Stimulated activated CD8-positive, alpha-beta memory T cell treated with anti-CD3 and anti-CD28 coated beads, Interleukin-12 subunit alpha, Interleukin-12 subunit beta, amount 100 ng/mL, for 4 hours (primary cell): ENCODE measurements around the gene CEBPB.
"Not testable (repeated sequence)": the region's sequence is repeated elsewhere in the genome, so short reads cannot be mapped to it uniquely, and the experiment has no call there.

ENCODE experiments used
- DNase-seq: peaks from one replicate; pipeline ENCODE4 v3.0.0-alpha.2; 2020; ENCODE audit warnings: low read depth

Gene CEBPB

DNA sequence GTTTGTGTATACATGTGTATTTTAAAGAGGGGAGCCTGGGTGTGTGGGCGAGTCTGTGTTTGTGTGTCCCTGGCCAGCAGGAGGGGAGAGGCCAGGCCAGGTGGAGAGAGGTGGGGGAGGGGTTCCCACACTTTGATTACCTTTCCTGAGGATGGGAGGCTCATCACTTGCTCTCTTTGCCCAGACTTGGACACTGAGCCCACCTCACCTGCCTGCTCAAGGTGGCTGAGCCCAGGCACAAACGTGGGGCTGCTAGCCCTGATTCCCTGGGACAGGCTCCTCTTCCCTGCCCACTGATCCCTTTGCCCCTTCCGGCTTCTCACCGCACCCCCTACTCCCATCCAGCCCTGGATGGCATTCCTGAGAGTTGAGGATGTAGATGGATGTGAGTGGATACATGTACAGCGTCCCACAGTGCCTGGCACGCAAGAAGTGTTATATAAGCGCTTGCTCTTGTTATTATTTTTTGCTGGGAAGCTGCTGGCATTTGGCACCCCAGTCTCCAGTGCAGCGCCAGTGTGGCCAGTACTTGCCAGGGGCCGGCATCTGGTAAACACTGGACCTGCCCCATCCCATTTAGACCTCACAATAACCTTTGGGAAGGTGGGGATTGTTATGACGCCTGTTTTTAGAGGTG, 2.7 kb downstream of the CEBPB start:
- DNase-seq, result no peak

DNA sequence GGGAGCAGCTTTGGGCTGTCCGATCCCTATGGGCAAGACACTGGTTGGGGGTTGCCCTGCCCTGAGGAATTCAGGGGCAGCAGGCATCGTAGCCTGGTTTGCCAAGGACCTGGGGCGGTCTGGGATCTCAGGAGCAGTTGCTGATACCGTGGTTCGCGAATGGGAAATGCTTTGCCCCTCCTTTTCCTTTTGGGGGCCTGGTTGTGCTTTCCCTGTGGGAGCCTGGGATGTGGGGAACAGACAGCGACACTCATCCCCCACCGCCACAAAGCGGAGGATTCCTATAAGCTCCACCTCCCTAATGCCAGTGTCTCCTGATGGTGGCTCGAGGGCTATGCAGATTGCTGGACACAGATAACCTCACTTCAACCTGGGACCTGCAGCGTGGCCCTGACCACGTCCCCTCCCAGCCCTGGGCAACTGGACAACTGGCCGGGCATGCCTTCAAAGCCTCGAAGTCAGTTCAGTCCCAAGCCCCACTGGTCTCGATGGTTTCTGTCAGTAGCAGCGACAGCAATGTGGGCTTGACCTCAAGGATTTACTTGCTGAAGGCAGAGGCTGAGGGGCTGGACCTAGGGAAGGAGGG, 3.3 kb downstream of the CEBPB start:
- no peak for DNase-seq

DNA sequence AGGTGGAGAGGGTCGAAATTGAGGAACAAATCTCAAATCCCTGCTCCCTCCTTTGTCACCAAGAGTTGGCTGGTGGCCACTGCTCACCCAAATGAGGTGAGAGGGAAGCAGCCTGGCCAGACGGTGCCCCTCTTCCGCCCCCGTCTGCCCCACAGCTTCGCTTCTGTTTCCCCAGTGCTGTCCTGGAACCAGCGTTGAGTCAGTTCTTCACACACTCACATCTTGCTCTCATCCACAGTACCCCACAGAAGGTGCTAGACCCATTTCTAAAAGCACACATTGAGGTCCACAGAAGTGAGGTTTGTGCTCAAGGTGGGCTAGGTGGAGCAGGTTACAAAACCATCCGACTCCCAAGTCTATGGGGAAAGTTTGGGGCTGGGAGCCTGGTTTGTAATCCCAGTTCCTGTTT, 3.8 kb downstream of the CEBPB start:
- DNase-seq, result no peak

DNA sequence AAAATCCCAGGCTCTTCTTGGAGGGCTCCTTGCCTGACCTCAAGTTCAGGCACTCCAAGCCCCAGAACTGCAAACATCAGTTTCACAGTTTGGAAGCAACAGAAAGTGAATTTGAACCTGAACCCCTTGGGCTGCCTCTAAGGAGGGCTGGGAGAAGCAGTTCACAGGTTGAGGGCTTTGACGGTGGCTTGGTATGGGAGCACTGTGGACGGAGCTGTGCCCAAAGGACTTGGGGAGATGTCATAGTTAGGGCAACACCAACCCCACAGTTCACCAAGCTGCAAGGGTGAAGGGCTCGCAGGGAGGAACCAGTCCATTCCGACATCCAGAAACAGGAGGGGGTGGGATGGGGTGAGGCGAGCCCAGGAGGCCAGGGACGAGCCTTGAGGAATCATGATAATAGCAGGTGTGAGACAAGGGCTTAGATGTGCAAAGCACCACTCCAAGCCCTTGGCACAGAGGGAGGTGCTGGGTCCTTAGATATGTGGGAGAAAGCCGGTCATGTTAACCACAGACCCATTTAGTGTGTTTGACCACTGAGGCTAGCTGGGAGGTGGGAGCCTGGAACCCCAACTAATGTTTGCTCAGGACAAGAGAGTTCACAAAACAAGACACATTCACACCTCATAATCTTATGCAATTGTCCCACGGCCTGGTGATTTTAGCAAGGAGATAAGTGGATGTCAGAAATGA, 4.3 kb downstream of the CEBPB start:
- no peak for DNase-seq

DNA sequence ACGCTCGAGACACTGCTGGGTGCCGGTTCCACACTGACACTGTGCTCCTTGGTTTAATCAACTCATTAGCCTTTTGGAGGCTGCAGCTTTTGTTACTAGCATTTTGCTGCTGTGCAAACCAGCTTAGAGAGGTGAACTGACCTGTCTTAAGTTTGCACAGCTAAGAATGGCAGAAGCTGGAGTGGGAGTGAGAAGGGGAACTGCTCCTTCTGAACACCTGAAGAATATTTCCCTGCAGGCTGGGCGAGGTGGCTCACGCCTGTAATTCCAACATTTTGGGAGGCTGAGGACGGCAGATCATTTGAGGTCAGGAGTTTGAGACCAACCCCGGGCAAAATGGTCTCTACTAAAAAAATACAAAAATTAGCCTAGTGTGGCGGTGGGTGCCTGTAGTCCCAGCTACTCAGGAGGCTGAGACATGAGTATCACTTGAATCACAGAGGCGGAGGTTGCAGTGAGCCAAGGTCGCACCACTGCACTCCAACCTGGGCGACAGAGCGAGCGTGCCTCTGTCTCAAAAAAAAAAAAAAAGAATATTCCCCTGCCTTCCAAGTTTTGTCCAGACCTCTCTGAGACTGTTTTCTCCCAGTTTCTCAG, 5.0 kb downstream of the CEBPB start:
- DNase-seq, result no peak

DNA sequence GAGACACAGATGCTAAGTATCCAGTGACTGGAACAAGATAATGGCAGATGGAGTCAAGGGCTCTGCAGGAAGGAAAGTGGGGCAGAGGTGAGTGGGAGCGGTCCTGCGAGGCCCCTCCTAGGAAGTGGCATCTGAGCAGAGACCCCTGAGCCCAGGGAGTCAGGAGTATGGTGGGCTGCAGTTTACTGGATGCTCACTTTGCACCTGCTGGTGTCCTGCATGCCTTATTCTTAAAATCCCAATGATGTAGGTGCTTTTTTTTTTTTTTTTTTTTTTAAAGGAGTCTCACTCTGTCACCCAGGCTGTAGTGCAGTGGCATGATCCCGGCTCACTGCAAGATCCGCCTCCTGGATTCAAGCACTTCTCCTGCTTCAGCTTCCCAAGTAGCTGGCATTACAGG, 5.6 kb downstream of the CEBPB start:
- DNase-seq, result no peak

DNA sequence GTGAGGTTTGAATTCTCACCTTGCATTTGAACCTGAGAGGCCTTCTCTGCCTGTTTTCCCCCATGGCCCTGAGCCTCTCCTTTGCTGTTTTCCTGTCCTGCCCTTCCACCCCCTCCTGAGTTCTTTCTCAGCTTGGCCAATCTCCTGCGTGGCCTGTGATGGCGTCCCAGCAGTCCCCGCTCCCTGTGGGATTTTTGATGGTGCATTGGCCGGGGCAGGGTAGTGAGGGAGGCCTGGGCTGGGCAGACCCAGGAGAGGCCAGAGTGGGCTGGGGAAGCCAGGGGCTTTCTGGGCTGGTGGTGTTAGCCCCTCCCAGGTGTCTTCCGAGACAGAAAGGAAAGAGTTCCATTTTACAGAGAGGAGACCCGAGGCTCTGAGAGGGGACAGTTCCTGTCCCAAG, 6.3 kb downstream of the CEBPB start:
- no peak for DNase-seq

DNA sequence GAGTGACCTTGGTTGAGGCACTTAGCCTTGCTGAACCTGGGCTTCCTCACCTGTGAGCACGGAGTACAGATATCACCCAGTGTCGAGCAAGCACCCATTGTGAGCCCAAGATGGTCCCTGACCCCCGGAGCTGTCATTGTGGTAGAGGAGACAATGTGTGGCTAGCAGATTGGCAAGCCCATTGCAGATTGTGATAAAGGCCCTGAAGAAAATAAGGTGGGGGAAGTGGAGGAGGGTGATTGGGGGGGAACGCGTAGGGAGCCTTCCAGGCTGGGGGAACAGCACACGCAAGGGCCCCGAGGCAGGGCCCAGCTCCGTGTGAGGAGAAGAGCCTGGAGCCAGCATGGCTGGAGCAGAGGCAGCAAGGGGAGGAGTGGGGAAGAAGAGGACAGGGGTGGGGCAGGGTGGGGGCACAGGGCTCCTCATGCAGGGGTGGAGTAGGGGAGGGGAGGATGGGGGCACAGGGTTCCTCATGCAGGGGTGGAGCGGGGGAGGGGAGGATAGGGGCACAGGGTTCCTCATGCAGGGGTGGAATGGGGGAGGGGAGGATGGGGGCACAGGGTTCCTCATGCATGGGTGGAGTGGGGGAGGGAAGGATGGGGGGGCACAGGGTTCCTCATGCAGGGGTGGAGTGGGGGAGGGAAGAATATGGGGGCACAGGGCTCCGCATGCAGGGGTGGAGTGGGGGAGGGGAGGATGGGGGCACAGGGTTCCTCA, 7.0 kb downstream of the CEBPB start:
- no peak for DNase-seq

DNA sequence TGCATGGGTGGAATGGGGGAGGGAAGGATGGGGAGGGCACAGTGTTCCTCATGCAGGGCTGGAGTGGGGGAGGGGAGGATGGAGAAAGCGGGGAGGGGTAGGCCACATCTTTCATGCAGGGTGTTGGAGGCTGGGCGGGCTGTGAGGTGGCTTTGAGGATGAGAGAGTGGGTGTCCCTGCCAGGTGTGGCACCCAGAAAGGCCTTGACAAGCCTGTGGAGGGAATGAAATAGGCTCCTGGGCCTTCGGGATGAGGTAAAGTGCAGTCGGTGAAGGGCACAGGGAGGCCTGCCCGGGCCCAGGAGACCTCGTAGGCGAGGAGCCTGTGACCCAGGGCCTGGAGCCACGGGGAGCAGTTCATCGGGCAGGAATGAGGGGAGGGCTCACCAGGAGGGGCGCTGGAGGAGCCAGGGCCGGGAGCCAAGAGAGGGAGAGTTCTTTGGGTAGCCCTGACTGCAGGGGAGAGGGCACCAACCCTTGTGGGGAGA, 7.6 kb downstream of the CEBPB start:
- DNase-seq, result no peak

DNA sequence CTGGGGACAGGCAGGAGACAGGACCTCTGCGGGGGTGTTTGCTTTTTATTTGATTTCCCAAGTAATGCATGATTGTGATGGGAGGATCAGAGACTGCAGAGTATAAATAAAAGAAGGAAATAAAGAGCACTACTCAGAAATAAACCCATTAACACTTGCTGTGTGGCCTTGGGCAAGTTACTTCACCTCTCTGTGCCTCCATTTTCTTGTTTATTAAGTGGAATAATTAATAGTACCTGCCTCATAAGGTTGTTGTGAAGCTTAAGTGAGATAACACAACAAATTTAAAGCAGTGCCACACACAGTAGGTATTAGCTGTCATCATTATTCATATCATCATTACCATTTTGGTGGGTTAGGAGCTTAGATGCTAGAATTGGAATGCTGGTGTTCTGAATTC, 8.1 kb downstream of the CEBPB start:
- DNase-seq, result no peak

DNA sequence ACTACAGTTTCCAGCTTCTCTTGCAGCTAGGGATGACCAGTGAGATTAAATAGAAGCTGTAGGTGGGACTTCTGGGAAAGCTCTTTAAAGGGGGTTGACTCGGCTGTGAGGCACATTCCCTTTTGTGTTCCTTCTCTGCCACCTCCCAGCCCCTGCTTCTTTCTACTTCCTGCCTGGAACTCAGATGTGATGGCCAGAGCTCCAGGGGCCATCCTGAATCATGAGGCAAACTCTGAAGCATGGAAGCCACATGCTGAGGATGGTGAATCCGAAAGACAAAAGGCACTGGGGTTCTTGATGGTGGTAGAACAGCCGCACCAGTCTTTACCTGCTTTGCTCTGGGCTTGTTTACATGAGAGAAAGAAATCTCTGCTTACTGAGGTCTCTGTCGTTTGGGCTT, 9.1 kb downstream of the CEBPB start:
- DNase-seq, result no peak

DNA sequence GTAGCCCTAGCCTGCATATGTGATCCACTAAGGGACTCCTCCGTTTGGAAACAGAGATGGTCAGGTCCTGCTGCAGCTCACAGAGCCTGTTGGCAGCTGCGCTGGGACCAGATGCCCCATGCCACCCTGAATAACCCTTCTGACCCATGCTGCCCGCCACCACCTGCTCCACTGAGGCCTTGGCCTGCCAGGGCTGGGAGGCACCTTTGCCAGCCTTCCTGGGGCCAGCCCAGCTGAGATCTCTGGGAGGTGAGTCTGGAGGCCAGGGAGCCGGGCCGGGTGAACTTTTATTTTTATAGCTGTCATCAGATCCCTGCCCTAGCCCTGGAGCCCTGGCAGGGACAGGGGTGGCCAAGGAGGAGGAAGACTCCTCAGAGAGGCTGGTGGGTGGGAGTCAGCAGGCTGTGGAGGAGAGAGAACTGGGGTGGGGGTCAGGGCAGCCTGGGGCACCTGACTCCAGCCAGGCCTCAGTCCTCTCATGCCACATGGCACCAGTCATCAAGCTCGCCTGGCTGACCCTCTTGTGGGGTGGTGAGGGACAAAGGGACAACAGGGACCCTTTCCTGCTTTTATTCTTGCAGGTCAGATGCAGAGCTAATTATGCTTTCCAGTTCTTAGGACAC, 10.0 kb downstream of the CEBPB start:
- no peak for DNase-seq

DNA sequence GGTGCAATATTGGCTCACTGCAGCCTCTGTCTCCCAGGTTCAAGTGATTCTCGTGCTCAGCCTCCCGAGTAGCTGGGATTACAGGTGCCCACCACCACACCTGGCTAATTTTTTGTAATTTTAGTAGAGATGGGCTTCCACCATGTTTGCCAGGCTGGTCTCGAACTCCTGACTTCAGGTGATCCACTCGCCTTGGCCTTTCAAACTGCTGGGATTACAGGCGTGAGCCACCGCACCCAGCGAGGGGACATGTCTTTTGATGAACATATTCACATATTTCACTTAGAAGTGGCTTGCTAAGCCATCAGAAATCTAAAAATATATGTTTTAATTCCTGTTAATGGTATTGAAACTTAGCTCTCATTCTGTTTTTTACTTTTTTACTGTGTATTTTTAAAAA, 11.1 kb downstream of the CEBPB start:
- not testable (repeated sequence) for DNase-seq

DNA sequence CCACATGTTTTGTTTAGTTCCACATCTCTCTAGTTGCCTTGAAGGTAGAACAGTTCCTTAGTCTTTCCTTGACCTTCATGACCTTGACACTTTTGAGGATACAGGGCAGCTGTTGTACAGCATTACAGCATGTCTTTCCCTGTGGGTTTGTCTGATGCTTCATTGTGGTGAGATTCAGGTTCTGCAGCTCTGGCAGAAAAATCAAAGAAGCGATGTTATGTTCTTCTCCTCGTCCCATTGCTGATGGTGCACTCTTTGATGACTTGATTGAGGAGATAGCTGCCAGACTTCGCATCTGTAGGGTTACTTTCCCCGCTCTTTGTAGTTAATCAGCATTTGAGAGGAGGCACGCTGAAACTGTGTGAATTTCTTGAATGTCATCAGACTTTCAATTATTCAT, 12.0 kb downstream of the CEBPB start:
- no peak for DNase-seq

DNA sequence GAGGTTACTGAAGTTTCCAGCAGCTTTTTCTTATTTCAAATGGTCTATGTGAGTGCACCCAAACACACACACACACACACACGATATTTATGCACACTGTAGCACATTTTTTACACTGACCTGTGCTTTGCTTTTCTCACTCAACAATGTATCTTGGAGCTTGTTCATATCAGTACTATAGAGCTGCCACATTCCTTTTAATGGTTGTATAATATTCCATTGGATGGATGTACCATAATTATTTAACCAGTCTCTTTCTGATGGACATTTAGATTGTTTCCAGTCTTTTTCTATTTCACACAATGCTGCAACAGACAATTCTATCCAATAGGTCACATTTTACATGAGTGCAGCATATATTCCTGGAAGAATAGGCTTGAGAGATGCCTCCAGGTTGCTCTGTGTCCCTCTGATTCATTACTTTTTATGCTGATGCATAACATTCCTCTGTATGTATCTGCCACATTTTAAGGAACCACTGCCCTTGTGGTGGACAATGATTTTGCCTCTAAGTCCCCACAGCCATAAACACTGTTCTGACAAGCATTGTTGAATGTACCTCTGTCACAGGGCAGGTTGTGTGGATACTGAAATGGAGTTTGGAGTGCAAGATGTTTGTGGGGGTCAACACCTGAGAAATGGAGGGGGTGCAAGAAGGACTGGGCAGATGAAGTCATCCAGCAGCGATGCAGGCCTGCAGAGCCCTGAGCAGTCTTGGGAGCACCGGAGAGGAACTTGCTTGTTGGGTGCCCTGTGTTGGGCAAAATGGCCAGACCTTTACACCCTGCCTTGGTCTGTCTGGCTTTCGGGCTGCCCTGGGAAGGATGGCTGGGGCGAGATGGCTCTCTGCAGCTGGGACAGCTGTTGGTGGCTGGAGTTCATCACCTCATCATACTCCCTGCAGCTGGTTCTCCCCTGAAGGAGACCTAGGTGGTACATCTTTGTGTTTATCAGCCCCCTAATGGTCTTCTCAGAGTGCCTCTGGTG, 13.6 kb downstream of the CEBPB start:
- DNase-seq, result no peak

DNA sequence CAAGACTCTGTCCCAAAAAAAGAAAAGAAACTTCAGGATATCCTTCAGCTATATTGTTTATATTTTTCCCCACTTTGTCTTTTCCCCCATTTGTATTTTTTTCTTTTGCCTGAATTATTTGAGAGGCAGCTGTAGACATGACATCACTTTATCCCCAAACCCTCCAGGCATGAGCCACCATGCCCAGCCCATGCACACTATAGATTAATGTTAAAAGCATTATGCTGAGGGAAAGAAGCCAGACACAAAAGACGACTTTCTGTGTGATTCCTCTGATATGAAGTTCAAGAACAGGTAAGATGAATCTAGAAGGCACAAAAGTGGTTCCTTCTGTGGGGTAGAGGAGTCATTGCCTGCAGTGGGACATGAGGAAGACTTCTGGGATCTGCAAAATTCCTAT, 16.4 kb downstream of the CEBPB start:
- no peak for DNase-seq

DNA sequence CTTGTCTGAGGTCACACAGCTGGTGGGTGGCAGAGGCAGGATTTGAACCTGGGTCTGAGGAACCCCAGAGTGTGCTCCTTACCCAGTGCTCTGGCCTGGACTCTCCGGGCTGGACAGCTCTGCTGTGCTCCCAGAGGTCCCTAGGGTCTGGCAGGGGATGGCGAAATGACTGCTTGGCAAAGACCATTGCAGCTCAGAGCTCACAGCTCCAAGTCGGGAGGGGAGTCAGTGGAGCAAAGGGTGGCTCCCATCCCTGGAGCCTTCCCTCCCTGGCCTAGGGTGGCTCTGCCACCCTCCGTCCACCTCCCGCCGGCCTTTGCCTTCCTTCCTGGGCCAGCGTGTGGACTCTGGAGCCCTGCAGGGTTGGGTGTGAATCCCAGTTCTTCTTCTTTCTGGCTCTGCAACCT, 17.5 kb downstream of the CEBPB start:
- DNase-seq, result no peak

DNA sequence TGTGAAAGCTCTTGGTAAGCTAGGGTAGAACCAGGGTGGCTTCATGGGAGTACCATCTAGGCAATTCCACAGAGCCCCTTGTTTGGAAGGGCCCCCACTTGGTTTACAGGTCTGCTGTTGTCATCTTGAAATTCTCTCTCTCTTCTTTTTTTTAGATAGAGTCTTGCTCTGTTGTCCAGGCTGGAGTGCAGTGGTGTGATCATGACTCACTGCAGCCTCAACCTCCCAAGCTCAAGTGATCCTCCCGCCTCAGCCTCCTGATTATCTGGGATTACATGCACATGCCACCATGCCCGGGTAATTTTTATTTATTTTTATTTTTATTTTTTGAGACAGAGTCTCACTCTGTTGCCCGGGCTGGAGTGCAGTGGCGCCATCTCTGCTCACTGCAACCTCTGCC, 18.2 kb downstream of the CEBPB start:
- not testable (repeated sequence) for DNase-seq

DNA sequence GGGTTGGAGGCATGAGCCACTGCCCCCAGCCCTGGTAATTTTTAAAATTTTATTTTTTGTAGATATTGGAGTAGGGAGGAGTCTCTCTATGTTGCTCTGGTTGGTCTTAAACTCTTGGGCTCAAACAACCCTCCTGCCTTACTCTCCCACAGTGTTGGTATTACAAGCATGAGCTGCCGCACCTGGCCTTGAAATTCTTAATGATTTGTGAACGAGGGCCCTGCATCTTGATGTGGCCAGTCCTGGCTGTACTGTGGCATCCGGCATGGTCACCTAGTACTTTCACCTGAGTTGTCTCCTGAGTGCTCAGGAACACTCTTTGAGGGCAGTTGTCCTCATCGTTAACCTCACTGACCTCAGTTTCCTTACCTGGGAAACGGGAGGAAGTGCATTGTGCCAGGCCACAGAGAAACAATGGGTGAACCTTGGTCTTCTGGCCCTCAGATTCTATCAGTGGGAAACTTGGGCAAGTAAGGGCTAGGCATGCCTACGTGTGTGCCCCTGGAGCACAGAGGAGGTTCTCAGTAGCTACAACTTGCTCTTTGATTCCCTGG, 19.5 kb downstream of the CEBPB start:
- DNase-seq, result no peak

DNA sequence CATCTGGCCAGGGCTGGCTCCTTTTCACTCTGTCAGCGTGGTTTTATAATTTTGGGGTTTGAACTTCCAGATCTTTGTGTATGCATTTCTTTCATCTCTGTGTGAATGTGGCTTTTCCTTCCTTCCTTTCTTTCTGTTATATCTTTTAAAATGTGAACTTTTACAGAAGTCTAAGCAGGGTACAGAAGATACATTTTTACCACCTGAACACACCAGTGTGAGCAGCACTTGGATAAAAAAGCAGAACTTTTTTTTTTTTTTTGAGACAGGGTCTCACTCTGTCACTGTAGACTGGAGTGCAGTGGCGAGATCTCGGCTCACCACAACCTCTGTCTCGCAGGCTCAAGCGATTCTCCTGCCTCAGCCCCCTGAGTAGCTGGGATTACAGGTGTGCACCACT, 20.5 kb downstream of the CEBPB start:
- no peak for DNase-seq
